ENCODE results near the gene CHST15.

CHST15 gene

GRCh38 chr10:124078714-124079113, 14.7 kb downstream of the CHST15 start:
- no peak for DNase-seq

GRCh38 chr10:124078028-124078427, 15.4 kb downstream of the CHST15 start:
- DNase-seq = no peak

- DNase-seq = no peak
These were observed 16.0 kb downstream of the CHST15 start for GRCh38 chr10:124077208-124077993.

DNA sequence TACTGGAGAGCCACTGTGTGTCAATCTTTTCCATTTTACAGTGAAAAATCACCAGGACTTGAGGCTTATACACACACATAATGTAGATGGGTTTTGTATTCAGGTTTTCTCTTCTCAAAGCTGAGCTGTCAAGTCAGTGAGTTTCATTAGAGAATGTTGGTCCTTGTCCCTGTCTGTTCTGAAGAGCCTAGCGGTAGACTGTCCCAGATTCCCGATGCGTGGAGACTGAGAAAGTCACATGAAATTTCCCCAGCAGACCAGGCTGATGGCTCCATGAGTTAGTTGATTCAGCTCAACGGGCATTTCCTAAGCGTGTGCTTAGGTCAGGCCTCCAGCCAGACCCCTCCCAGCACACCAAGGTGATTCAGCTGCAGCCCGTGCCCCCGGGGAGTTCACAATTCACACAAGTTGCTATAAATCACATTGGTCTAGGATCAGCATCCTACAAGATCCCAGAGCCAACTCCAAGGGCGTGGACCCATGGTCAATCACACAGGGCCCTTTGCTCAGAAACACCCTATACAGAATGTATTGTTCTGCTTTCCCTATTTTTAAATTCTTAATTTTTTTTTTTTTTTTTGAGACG, 17.2 kb downstream of the CHST15 start:
- DNase-seq = no peak

GRCh38 chr10:124075231-124075955, 18.0 kb downstream of the CHST15 start:
- DNase-seq = no peak

DNA sequence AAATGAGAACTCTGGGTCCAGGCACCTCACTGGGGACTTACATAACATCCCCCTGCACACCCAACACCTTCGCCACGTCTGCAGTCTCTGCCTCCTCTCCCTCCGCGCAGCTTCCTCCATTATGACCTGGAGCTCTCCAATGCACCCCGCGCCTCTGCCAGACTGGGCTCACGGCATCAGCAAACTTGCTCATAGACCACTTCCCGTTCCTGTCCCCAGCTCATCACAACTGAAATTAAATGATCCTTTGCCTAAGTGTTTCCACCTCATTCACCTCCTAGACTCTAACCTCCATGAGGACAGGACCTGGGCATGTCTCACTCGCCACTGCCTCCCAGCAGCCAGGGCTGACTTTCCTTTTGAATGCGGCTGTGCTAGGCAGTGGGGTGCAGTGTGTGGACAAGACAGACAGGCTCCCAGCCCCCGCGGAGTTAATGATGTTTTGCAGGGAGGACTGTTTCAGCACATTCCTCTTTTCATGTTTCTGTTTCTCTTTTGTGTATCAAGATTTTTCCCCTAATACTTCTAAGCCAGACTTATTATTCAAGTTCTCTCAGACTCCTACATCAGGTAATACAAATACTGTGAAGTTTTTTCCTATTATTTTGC, 18.8 kb downstream of the CHST15 start:
- DNase-seq = peak in 1 of 2 donors; percentile 58

GRCh38 chr10:124073978-124074377, 19.4 kb downstream of the CHST15 start:
- no peak for DNase-seq

GRCh38 chr10:124072541-124072940, 20.9 kb downstream of the CHST15 start:
- DNase-seq = no peak

DNA sequence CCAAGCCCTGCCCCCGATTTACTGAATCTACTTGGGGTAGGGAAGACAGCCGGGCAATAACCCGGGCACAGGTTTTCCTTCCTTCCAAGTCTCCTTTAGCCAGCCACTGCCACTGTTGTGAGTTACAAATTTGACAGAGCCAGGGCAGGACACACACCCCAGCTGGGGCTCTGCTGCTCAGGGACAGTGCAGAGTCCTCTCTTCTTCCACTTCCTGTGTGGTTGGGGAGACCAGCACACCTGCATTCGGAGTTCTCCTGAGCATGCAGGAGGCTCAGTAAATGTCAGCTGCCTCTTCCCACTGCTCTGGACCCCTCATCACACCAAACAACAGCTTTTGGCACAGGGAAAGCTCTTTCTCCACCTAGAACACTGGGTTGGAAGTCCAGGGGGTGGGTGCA, 21.3 kb downstream of the CHST15 start:
- DNase-seq = no peak

DNA sequence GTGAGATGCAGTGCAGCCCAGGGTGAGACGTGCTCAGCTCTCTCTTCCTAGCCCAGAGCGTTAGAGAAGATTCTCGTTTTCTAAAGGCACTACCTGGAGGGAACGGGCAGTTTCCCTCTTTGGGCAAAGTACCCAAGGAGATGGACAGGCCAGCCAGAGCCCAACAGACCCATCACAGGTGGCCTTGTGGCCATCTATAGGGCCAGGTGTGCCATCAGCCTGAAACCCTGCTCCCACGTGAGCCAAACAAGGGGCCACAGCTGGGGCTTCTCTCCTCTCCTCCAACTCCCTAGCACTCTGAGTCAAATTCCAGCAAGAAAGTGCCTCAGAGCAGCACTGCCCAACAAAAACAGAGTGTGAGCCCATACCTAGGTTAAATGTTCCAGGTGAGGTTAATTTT, 22.3 kb downstream of the CHST15 start:
- DNase-seq = no peak

DNA sequence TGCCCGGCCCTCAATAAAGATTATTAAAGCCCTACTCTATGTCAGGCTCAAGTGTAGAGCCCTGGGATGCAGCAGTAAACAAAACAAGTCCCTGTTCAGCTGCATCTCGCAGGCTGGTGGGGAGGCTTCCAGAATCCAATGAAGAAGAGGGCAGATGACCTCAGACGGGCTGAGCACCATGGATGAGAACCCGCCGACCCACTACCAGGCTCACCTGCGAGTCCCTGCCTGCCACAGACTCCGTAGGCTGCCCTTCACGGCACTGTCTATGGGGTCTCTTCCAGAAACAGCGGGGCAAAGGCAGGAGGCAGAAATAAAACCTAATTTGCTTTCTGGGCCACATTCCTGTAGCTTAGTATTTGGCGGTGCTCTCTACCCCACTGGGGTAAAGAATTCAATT, 22.7 kb downstream of the CHST15 start:
- no peak for DNase-seq

GRCh38 chr10:124069341-124070264, 23.8 kb downstream of the CHST15 start:
- DNase-seq = no peak

DNA sequence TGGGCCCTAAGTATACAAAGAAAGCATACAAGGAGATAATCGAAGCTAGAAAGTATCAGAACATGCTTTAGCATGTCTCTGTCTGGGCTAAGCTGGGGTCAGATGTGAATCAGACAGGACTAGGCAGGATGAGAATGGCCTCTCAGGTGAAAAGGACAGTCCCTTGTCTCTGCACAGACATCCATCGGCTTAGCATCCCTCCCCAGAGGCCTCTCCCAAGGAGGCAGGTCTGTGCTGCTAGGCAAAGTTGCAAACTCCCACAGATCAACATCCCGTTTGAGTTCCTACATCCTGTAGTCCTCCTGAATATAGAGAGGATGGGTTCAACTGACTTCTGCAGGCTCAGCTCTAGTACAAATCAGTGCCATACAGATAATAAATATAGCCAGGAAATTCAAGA, 24.5 kb downstream of the CHST15 start:
- DNase-seq = no peak

GRCh38 chr10:124067825-124068400, 25.5 kb downstream of the CHST15 start:
- DNase-seq = no peak

GRCh38 chr10:124066781-124067714, 26.4 kb downstream of the CHST15 start:
- DNase-seq = no peak

GRCh38 chr10:124066126-124066700, 27.2 kb downstream of the CHST15 start:
- DNase-seq = no peak

GRCh38 chr10:124065382-124066125, 27.8 kb downstream of the CHST15 start:
- no peak for DNase-seq

DNA sequence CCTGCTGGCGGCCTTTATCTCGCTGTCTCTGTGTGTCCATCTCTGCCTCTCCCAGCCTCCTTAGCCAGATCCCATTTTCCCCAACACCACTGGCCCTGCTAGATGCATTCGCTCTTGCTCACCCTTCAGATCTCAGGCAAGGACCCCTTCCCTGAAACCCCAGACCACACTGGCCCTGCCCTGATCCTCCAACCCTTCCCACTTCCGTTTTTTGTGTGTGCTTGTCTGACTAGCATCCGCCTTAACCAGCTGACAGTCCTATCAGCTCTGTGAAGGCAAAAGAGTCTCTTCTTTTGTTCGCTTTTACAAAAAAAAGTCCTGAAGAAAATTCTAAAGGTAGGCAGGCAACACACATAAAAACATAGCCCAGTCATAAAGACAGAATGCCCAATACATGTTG, 28.7 kb downstream of the CHST15 start:
- DNase-seq = peak; percentile 29 to 48

- peak in 1 of 2 donors; percentile 35 for DNase-seq
These were observed 29.4 kb downstream of the CHST15 start for GRCh38 chr10:124063750-124064603.

Data from CD4-positive, alpha-beta T cell treated with Interleukin-1 beta for 1 hour (primary cell).